NCI-H2107 treated with DMSO at 0.1 percent for 48 hours (cell line): ENCODE results near the gene SARS2.
"Not testable (repeated sequence)": the region's sequence is repeated elsewhere in the genome, so short reads cannot be mapped to it uniquely, and the experiment has no call there.

ENCODE experiments used
- DNase-seq: peaks from one replicate; lab custom pipeline; 2025; ENCODE audit not compliant: unreplicated experiment; lab: John Stamatoyannopoulos, UW

Gene SARS2

DNA sequence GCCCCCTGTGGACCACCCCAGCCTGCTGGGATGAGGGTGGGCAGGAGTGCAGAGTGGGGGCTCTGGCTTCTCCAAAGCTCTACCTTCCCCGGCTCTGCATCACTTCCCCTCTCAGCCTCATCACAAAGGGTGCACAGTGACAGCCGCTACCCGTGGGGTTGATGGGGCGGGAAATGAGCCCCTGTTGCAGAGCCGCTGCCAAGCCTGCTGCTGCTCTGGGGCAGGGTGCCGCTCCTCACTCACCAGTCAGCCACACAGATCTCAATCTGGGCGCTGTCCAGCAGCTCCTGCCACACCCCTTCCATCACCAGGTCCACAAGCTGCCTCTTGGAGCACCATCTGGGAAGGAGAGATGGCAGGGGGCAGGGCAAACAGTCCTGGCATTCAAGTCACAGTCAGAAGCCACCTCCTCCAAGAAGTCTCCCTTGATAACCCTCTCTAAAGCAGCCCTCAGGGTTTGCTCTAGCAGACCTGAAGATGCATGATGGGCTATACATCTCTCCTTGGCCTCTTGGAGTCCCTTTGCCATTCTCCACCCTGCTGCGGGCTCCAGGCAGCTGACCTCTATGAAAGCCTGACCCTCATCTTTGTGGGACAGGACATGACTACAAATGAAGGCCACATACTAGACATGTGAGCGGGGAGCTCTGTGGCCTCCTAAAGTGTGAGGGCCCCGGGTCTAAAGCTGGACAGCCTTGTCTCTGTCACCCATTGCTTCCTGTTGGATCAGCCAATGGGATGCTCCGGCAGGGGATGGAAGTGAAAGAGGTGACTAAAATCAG lies 15.9 kb upstream of the SARS2 start:
- no peak for DNase-seq

GRCh38 chr19:38945562-38946228 lies 15.1 kb upstream of the SARS2 start:
- no peak for DNase-seq

GRCh38 chr19:38944981-38945506 lies 14.5 kb upstream of the SARS2 start:
- DNase-seq, result no peak

DNA sequence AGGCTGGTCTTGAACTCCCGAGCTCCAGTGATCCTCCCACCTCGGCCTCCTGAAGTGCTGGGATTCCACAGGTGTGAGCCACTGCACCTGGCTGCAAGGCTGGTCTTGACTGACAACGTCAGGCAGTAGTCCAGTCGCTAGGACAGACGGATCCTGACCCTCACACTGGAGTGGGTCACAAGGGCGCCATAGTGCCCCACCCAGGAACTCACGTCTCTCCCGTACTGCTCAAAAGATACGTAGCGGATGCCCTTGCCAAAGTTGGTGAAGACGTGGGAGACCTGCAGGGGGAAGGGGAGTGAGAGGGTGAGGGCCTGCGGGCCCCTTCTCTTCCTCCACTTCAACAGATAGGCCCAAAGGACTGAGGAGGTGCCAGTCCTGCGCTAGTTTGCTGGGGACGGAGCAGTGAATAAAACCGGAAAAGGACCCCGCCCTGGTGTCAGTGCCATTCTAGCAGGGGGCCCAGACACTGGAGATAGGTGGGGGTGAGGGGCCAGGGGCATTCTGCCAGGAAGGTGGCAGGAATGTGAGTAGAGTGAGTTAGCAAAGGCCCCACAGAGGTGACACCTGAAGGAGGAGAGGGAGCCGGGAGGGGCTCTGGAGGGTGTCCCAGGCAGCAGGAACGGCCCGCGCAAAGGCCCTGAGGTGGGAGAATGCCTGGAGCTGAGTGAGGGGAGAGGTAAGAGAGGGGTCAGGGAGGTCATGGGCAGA lies 12.1 kb upstream of the SARS2 start:
- DNase-seq, result no peak

DNA sequence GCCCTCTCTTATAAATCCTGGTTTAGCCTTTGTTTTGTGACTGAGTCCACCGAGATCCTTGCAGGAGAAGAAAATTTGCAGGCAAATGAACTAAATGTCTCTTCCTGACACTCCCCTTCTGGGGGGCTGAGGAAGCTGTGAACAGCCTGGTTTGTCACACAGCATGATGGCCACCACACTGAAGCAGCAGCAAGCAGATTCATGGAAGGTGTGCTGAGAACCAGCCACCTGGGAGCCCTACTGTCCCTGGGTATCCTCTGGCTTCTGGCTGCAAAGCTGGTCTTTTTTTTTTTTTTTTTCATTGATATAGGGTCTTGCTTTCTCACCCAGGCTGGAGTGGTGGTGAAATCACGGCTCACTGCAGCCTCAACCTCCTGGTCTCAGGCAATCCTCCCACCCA lies 11.4 kb upstream of the SARS2 start:
- DNase-seq, result no peak

GRCh38 chr19:38941466-38941865 lies 10.9 kb upstream of the SARS2 start:
- DNase-seq, result not testable (repeated sequence)

- no peak for DNase-seq
These were observed 9.4 kb upstream of the SARS2 start for GRCh38 chr19:38939957-38940356.

- DNase-seq, result no peak
These were observed 3.0 kb upstream of the SARS2 start for GRCh38 chr19:38933544-38933943.

- no peak for DNase-seq
These were observed 2.0 kb upstream of the SARS2 start for GRCh38 chr19:38932425-38933179.

- no peak for DNase-seq
These were observed 894 bp upstream of the SARS2 start for GRCh38 chr19:38931521-38931793.

- peak; percentile 95 for DNase-seq
These were observed 385 bp upstream of the SARS2 start, which contains the start of gene MRPS12 for GRCh38 chr19:38930776-38931520. Gene MRPS12, plus strand, starts transcription at chr19:38930944. Its CDS starts 351 bp downstream, at chr19:38931295.

GRCh38 chr19:38928391-38929001 lies 2.1 kb downstream of the SARS2 start:
- DNase-seq, result no peak

DNA sequence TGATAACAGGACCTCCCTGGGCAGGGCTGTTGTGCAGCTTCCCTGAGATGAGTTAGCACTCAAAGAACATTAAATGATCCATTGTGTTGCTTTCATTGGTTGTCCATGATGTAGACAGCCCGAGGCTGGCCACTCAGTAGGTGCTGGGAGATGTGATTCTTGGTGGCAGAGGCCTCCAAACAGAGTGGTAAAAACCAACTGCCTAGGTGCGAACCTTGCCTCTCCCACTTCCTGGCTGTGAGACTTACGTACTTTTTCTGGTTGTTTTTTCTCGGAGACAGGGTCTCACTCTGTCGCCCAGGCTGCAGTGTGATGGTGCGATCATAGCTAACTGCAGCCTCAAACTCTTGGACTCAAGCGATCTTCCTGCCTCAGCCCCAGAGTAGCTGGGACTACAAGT lies 6.2 kb downstream of the SARS2 start:
- no peak for DNase-seq

DNA sequence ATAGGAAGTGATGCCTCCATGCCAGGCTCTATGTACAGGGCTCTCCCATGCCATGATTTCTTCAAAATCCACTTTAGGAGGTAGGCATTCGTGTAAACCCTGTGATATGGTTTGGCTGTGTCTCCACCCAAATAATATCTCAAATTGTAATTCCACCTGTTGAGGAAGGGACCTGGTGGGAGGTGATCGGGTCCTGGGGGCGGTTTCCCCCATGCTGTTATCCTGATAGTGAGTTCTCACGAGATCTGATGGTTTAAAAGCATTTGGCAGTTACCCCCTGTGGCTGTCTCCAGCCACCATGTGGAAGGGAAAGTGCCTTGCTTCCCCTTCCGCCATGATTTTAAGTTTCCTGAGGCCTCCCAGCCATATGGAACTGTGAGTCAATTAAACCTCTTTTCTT lies 8.1 kb downstream of the SARS2 start:
- no peak for DNase-seq

GRCh38 chr19:38921420-38922274 lies 8.9 kb downstream of the SARS2 start:
- no peak for DNase-seq

- DNase-seq, result no peak
These were observed 9.8 kb downstream of the SARS2 start for GRCh38 chr19:38920602-38921419.

DNA sequence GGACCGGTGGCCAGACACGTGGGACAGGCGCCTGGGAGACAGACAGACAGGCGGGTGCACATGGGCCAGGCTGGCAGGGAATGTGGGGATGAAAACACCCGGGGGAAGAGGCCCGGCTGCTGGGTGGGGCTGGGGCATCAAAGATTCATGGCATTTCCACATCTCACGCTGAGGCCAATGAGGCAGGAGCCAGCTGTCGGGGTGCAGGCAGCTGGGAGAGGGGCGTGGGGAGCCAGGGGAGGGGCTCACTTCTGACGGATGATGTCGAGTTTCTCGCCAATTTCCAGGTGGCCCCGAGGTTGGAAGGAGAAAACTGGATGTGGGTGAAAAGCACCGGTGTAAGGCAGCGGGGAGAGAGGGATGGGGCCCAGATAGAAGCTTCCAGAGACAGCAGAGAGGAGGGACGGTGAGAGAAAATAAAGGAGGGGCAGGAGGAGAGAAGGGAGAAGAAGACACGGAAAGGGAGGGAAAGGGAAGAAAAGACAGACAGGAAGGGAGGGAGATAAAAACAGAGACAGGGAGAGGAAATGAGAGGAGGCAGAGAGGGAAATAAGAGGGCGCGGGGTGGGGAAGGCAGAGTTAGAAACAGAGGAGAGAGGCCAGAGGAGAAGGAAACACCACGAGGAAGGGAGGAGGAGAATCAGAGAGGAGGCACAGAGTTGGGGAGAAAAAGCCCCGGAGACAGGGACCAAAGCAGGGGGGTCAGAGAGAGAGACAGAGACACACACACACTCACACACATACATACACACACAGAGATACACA lies 10.5 kb downstream of the SARS2 start:
- no peak for DNase-seq

DNA sequence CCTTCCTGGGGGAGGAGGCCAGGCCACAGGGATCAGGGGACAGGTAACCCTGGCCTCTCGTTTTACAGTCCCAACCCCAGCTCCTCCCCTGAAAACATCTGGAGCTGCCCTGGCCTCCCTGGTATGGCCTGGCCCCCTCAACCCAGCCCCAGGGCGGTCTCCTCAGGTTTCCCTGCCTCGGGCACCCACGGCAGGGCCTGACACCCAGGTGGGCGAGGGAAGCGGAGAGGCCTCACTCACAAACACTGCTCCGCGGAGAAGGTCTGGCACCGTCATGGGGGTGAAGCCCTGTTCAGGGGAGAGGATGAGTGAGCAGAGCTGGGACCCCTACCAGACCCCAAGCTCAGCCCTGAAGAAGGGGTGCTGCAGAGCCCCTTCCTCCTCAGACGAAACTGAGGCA lies 12.0 kb downstream of the SARS2 start:
- DNase-seq, result no peak
